ENCODE data around the gene CAPZB. TPM values are rescaled to one million over a fixed set of nuclear protein-coding genes. Genes with fewer than 3 reads are reported as not detected.

The CAPZB gene
- total RNA-seq, 1 experiment from 2014 or later: 348 TPM

- H3K9ac ChIP-seq (ENCODE audit: extremely low read depth, insufficient read length, low read length): no peak overlapping the region
- H3K14ac ChIP-seq (ENCODE audit: insufficient read depth, low read length): no peak overlapping the region
- no peak overlapping the region for H3K4ac ChIP-seq (ENCODE audit: low read depth, low read length)
- H2BK5ac ChIP-seq (ENCODE audit: insufficient read length, low read length): no peak overlapping the region
- peaks cover 4% of the 10 kb centered on the region for H3K79me1 ChIP-seq (ENCODE audit: insufficient read depth, low read depth, low read length, poor library complexity, severe bottlenecking)
- Mint-ChIP-seq H3K27ac (no peak overlapping the region), H3K4me3 (no peak overlapping the region), H3K27me3 (ENCODE audit: low read depth) (peaks cover 1% of the 10 kb centered on the region; the same call in 1 of the 2 replicates), H3K4me1 (peaks cover 14 to 19% of the 10 kb centered on the region in 2 experiments), H3K9me3 (no peaks in the 10 kb centered on the region), H3K36me3 (ENCODE audit: insufficient read depth in 1 of 3, low read depth in 3 of 3) (peaks cover 15 to 29% (median 26%) of the 10 kb centered on the region in 3 experiments)
- no peak overlapping the region for H4K5ac ChIP-seq (ENCODE audit: insufficient read length, low read depth, low read length)
- no peak overlapping the region for H2BK20ac ChIP-seq (ENCODE audit: low read depth, low read length, poor library complexity, severe bottlenecking)
- H3K4me1 ChIP-seq (ENCODE audit: insufficient read depth, low read length): no peaks in the 10 kb centered on the region
- no peak overlapping the region for H3K56ac ChIP-seq (ENCODE audit: insufficient read length, low read depth, low read length)
- H3K23ac ChIP-seq (ENCODE audit: insufficient read length, low read depth, low read length): no peak overlapping the region
- no peak for TF ChIP-seq CTCF (conservative IDR thresholded peaks at IDR 0.05)
- no peak overlapping the region for H2BK15ac ChIP-seq (ENCODE audit: low read depth, low read length)
- no peak overlapping the region for H2BK12ac ChIP-seq (ENCODE audit: insufficient read length, low read depth, low read length)
- no peak for DNase-seq
- H4K91ac ChIP-seq (ENCODE audit: insufficient read length, low read depth, low read length): no peak overlapping the region
- H3K79me2 ChIP-seq (ENCODE audit: insufficient read depth, low read length): peaks cover 5% of the 10 kb centered on the region; the same call in 1 of the 2 replicates
- H2AK5ac ChIP-seq (ENCODE audit: insufficient read length, low read length): no peak overlapping the region
- H2BK120ac ChIP-seq (ENCODE audit: low read depth, low read length, poor library complexity, severe bottlenecking): no peak overlapping the region
- H3K4me2 ChIP-seq (ENCODE audit: insufficient read depth, insufficient read length, low read length): no peak overlapping the region
- no peaks in the 10 kb centered on the region for H4K20me1 ChIP-seq (ENCODE audit: control insufficient read depth, insufficient read depth, insufficient read length)
- H3K9me3 ChIP-seq (ENCODE audit: control insufficient read depth, low read depth, low read length): no peaks in the 10 kb centered on the region
- no peak overlapping the region for H3K27ac ChIP-seq (ENCODE audit: insufficient read length, low read depth, low read length)
- H3K23me2 ChIP-seq (ENCODE audit: insufficient read length, low read depth, low read length, poor library complexity, severe bottlenecking): no peaks in the 10 kb centered on the region
- no peak overlapping the region for H4K8ac ChIP-seq (replicated peaks; ENCODE audit: insufficient read length, low read depth, low read length)
- no peak overlapping the region for H3T11ph ChIP-seq (ENCODE audit: low read length)
- no peak overlapping the region for H2AFZ ChIP-seq (ENCODE audit: low read length)
- no peak overlapping the region for H3K18ac ChIP-seq (ENCODE audit: insufficient read length, low read depth, low read length)
- no CpG with 5 or more reads among the region's 11 CpGs for WGBS (ENCODE audit: extremely low coverage, insufficient read length, low lambda C conversion rate)
- no peaks in the 10 kb centered on the region for H3K27me3 ChIP-seq (ENCODE audit: insufficient read depth, low read length)
Measured at GRCh38 chr1:19360432-19360831, 124.9 kb downstream of the CAPZB start.

All from H9 (cell line).